Spleen (tissue), 7 donors: ENCODE measurements around the gene TEX22.

ENCODE experiments used
- POLR2A ChIP-seq, 3 donors: fragments of 450-650 bp; IDR thresholded peaks; one replicate each; pipeline ENCODE4 v1.5.1; 2017; ENCODE audit warnings: antibody characterized with exemption in 3 of 3, mild to moderate bottlenecking in 1 of 3
- POLR2AphosphoS5 ChIP-seq, 3 donors: sonication (generic); formaldehyde crosslinking; IDR thresholded peaks; one replicate each; pipeline ENCODE4 v1.5.1; 2017; ENCODE audit warnings: antibody characterized with exemption in 3 of 3
- TF ChIP-seq, protein P1 (sequence below), 11 experiments: fragments of 200-600 bp in 7 of 11; fragments of 450-650 bp in 4 of 11; sonication (generic) in 4 of 11; IDR thresholded peaks in 8 of 11; conservative IDR thresholded peaks in 3 of 11; 1 replicate in 7 of 11; 2 replicates in 4 of 11; pipeline versions ENCODE4 v1.4.0 to v1.8.0; 2016 to 2021; ENCODE audit warnings: antibody characterized with exemption in 11 of 11, inconsistent platforms in 4 of 11, mild to moderate bottlenecking in 1 of 11
- donor health status: DM: no; HTN: no; CAD: no; lungs with moderate emphysema.
- donor health status: DM: no; HTN: no; CAD: no.
- donor health status: DM: no; HTN: no; CAD: no.

DNA sequence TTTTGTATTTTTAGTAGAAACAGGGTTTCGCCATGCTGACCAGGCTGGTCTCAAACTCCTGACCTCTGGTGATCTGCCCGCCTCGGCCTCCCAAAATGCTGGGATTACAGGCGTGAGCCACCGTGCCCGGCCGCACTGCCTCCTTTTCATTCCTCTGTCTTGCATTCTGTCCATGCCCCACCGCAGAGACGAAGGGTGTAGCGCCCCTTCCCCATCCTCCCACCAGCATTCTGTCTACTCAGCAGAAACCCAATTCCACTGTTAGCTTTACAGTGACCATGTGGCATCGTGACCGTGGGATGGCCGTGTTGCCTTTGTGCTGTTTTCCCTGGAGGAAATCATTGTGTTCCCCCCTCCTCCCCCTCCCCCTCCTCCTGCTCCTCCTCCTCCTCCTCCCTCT lies 10.3 kb downstream of the TEX22 start:
- TF ChIP-seq, protein P1, sequence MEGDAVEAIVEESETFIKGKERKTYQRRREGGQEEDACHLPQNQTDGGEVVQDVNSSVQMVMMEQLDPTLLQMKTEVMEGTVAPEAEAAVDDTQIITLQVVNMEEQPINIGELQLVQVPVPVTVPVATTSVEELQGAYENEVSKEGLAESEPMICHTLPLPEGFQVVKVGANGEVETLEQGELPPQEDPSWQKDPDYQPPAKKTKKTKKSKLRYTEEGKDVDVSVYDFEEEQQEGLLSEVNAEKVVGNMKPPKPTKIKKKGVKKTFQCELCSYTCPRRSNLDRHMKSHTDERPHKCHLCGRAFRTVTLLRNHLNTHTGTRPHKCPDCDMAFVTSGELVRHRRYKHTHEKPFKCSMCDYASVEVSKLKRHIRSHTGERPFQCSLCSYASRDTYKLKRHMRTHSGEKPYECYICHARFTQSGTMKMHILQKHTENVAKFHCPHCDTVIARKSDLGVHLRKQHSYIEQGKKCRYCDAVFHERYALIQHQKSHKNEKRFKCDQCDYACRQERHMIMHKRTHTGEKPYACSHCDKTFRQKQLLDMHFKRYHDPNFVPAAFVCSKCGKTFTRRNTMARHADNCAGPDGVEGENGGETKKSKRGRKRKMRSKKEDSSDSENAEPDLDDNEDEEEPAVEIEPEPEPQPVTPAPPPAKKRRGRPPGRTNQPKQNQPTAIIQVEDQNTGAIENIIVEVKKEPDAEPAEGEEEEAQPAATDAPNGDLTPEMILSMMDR (IDR thresholded peaks at IDR 0.05 in 8 of 11, conservative IDR thresholded peaks at IDR 0.05 in 3 of 11): no peak
- TF ChIP-seq POLR2AphosphoS5 (IDR thresholded peaks at IDR 0.05) (no peak), POLR2A (IDR thresholded peaks at IDR 0.05) (no peak)
